Mesendoderm (in vitro differentiated cells): ENCODE results near the gene CNOT4.

Experiments
- DNase-seq: peaks from one replicate; pipeline ENCODE4 v3.0.0; 2013
- H2AK5ac ChIP-seq: 2 replicates; pipeline ENCODE4 v1.6.1; 2013; ENCODE audit warnings: low read length, inconsistent platforms
- H2BK120ac ChIP-seq: 2 replicates; pipeline ENCODE4 v1.6.1; 2013; ENCODE audit warnings: low read depth, mild to moderate bottlenecking, low read length, moderate library complexity, mixed read lengths
- H2BK15ac ChIP-seq: replicated peaks from 2 replicates; pipeline ENCODE4 v1.6.1; 2013; ENCODE audit warnings: low read depth, mild to moderate bottlenecking, moderate library complexity
- H2BK5ac ChIP-seq: 2 replicates; pipeline ENCODE4 v1.6.1; 2013; ENCODE audit warnings: low read length, inconsistent platforms
- H3K18ac ChIP-seq: 2 replicates; pipeline ENCODE4 v1.6.1; 2013; ENCODE audit warnings: mild to moderate bottlenecking, low read length, mixed read lengths
- H3K23ac ChIP-seq: one replicate; pipeline ENCODE4 v1.6.1; 2013; ENCODE audit warnings: low read length
- H3K27ac ChIP-seq: 2 replicates; pipeline ENCODE4 v1.5.1; 2013; ENCODE audit warnings: low read depth, mild to moderate bottlenecking, inconsistent platforms, low read length, moderate library complexity
- H3K27me3 ChIP-seq: 2 replicates; pipeline ENCODE4 v1.6.1; 2013; ENCODE audit warnings: low read length, control low read depth, mild to moderate bottlenecking, inconsistent platforms; ENCODE audit not compliant: insufficient read depth, poor library complexity
- H3K36me3 ChIP-seq: 2 replicates; pipeline ENCODE4 v1.6.1; 2013; ENCODE audit warnings: low read length, inconsistent platforms; ENCODE audit not compliant: control insufficient read depth, insufficient read depth
- H3K4ac ChIP-seq: one replicate; pipeline ENCODE4 v1.6.1; 2013; ENCODE audit warnings: low read depth, mild to moderate bottlenecking, low read length, moderate library complexity
- H3K4me1 ChIP-seq: 2 replicates; pipeline ENCODE4 v1.6.1; 2013; ENCODE audit warnings: low read depth, low read length, inconsistent platforms; ENCODE audit not compliant: control insufficient read depth
- H3K4me2 ChIP-seq: 2 replicates; pipeline ENCODE4 v1.6.1; 2013; ENCODE audit warnings: low read length
- H3K4me3 ChIP-seq: 2 replicates; pipeline ENCODE4 v1.5.1; 2013; ENCODE audit warnings: mild to moderate bottlenecking, low read length
- H3K56ac ChIP-seq: one replicate; pipeline ENCODE4 v1.6.1; 2013; ENCODE audit warnings: low read length
- H3K79me1 ChIP-seq: 2 replicates; pipeline ENCODE4 v1.6.1; 2013; ENCODE audit warnings: low read length, inconsistent platforms
- H3K79me2 ChIP-seq: 2 replicates; pipeline ENCODE4 v1.6.1; 2013; ENCODE audit warnings: mild to moderate bottlenecking, low read length; ENCODE audit not compliant: control insufficient read depth, insufficient read depth
- H3K9ac ChIP-seq: 2 replicates; pipeline ENCODE4 v1.6.1; 2013; ENCODE audit warnings: low read length, inconsistent platforms
- H4K5ac ChIP-seq: one replicate; pipeline ENCODE4 v1.6.1; 2013; ENCODE audit warnings: low read length
- H4K8ac ChIP-seq: one replicate; pipeline ENCODE4 v1.6.1; 2013; ENCODE audit warnings: low read depth, mild to moderate bottlenecking, control low read depth, low read length, moderate library complexity
- WGBS: extraction: QIAGEN DNeasy Blood & Tissue Kit; methylation state at CpG from one replicate; pipeline ENCODE4 v1.1.7; 2013; ENCODE audit warnings: low lambda C conversion rate, missing lambda C conversion rate; ENCODE audit not compliant: insufficient coverage; ENCODE audit errors: extremely low coverage; 5-methylcytosine and 5-hydroxymethylcytosine counted together

Gene CNOT4

DNA sequence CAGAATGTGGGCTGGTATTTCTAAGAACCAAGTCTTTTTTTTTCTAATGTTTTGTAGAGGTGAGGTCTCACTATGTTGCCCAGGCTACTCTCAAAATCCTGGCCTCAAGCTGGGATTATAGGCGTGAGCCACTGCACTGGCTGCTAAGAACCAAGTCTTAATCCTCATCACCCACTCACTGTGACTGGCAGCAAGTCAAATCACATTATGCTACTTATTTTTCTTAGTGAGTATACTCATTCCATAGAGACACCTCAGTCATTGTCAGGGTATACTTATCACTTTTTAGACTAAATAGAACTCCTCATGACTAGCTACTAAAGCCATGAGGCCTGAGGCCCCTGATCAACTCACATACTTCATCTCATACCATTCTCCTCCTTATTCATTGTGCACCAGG is 160.2 kb downstream of the CNOT4 start:
- H2AK5ac ChIP-seq = no peak overlapping the region
- H3K4me3 ChIP-seq = no peak overlapping the region
- H3K4ac ChIP-seq = no peak overlapping the region
- H3K4me2 ChIP-seq = no peak overlapping the region
- H2BK15ac ChIP-seq = no peak overlapping the region
- H4K8ac ChIP-seq = no peak overlapping the region
- no CpG with 5 or more reads among the region's 1 CpG for WGBS
- H2BK120ac ChIP-seq = no peak overlapping the region
- no peak overlapping the region for H3K18ac ChIP-seq
- no peak overlapping the region for H3K56ac ChIP-seq
- H3K4me1 ChIP-seq = no peaks in the 10 kb centered on the region
- H3K23ac ChIP-seq = no peak overlapping the region
- H3K27ac ChIP-seq = no peak overlapping the region
- no peaks in the 10 kb centered on the region for H3K79me1 ChIP-seq
- H3K9ac ChIP-seq = no peak overlapping the region
- no peak for DNase-seq
- no peaks in the 10 kb centered on the region for H3K36me3 ChIP-seq
- no peaks in the 10 kb centered on the region for H3K79me2 ChIP-seq
- H2BK5ac ChIP-seq = no peak overlapping the region
- H3K27me3 ChIP-seq = no peaks in the 10 kb centered on the region
- H4K5ac ChIP-seq = no peak overlapping the region

- H2BK15ac ChIP-seq = no peak overlapping the region
- H3K27ac ChIP-seq = no peak overlapping the region
- H3K4me2 ChIP-seq = no peak overlapping the region
- H2AK5ac ChIP-seq = no peak overlapping the region
- no peaks in the 10 kb centered on the region for H3K4me1 ChIP-seq
- H3K36me3 ChIP-seq = no peaks in the 10 kb centered on the region
- no peak overlapping the region for H3K4me3 ChIP-seq
- H3K23ac ChIP-seq = no peak overlapping the region
- no peak overlapping the region for H3K9ac ChIP-seq
- H3K27me3 ChIP-seq = no peaks in the 10 kb centered on the region
- H3K56ac ChIP-seq = no peak overlapping the region
- no peak for DNase-seq
- H4K5ac ChIP-seq = no peak overlapping the region
- no peak overlapping the region for H2BK120ac ChIP-seq
- no peak overlapping the region for H3K18ac ChIP-seq
- H2BK5ac ChIP-seq = no peak overlapping the region
- no peak overlapping the region for H3K4ac ChIP-seq
- H3K79me1 ChIP-seq = no peaks in the 10 kb centered on the region
- no peaks in the 10 kb centered on the region for H3K79me2 ChIP-seq
- no peak overlapping the region for H4K8ac ChIP-seq
These were observed 161.4 kb downstream of the CNOT4 start for GRCh38 chr7:135348493-135348892.

- H3K4ac ChIP-seq = no peak overlapping the region
- H2BK120ac ChIP-seq = no peak overlapping the region
- no peak overlapping the region for H3K23ac ChIP-seq
- H4K8ac ChIP-seq = no peak overlapping the region
- no CpG with 5 or more reads among the region's 2 CpGs for WGBS
- H3K4me1 ChIP-seq = no peaks in the 10 kb centered on the region
- H3K79me1 ChIP-seq = no peaks in the 10 kb centered on the region
- no peak overlapping the region for H3K27ac ChIP-seq
- no peak overlapping the region for H3K4me2 ChIP-seq
- H3K9ac ChIP-seq = no peak overlapping the region
- H2BK15ac ChIP-seq = no peak overlapping the region
- H3K79me2 ChIP-seq = no peaks in the 10 kb centered on the region
- no peaks in the 10 kb centered on the region for H3K36me3 ChIP-seq
- no peak overlapping the region for H2BK5ac ChIP-seq
- no peak for DNase-seq
- no peak overlapping the region for H3K56ac ChIP-seq
- H3K4me3 ChIP-seq = no peak overlapping the region
- H3K27me3 ChIP-seq = no peaks in the 10 kb centered on the region
- H4K5ac ChIP-seq = no peak overlapping the region
- no peak overlapping the region for H2AK5ac ChIP-seq
- H3K18ac ChIP-seq = no peak overlapping the region
These were observed 166.5 kb downstream of the CNOT4 start for GRCh38 chr7:135343361-135343760.

- H3K4me2 ChIP-seq = no peak overlapping the region
- no peak overlapping the region for H2BK5ac ChIP-seq
- no peak overlapping the region for H3K27ac ChIP-seq
- no peak overlapping the region for H2BK120ac ChIP-seq
- H3K4me1 ChIP-seq = no peaks in the 10 kb centered on the region
- no peak overlapping the region for H3K56ac ChIP-seq
- H3K4ac ChIP-seq = no peak overlapping the region
- no peak overlapping the region for H3K4me3 ChIP-seq
- no peak overlapping the region for H2BK15ac ChIP-seq
- no peak overlapping the region for H3K23ac ChIP-seq
- no peak for DNase-seq
- H3K18ac ChIP-seq = no peak overlapping the region
- no peaks in the 10 kb centered on the region for H3K79me2 ChIP-seq
- H3K36me3 ChIP-seq = no peaks in the 10 kb centered on the region
- no peak overlapping the region for H4K8ac ChIP-seq
- H3K79me1 ChIP-seq = no peaks in the 10 kb centered on the region
- no peak overlapping the region for H3K9ac ChIP-seq
- H3K27me3 ChIP-seq = no peaks in the 10 kb centered on the region
- H2AK5ac ChIP-seq = no peak overlapping the region
- no peak overlapping the region for H4K5ac ChIP-seq
- no CpG with 5 or more reads among the region's 10 CpGs for WGBS
These were observed 167.0 kb downstream of the CNOT4 start for GRCh38 chr7:135342887-135343286.

DNA sequence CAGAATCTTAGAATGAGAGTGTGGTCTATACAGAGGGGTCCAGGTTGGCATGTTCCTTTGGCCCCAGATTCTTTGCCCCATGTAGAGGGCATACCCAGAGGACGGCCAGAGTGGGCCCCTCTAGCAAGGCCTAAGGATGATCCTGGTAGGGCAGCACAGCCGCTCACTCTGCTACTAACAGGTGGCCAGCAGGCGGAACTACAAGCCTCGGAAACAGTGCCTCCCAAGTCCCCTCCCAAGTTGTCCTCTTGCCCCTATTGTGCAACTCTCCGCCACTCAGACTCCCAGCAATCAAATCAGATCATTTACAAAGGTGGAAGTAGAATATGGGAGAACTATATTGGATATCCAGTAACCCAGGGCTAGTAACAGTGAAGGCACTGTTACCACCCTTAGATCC is 168.9 kb downstream of the CNOT4 start:
- no peak overlapping the region for H3K4me3 ChIP-seq
- no peak overlapping the region for H2BK120ac ChIP-seq
- no peak overlapping the region for H3K4me2 ChIP-seq
- H2BK5ac ChIP-seq = no peak overlapping the region
- H3K79me1 ChIP-seq = no peaks in the 10 kb centered on the region
- H3K56ac ChIP-seq = no peak overlapping the region
- no peak overlapping the region for H3K18ac ChIP-seq
- no peak overlapping the region for H3K4ac ChIP-seq
- H3K4me1 ChIP-seq = no peaks in the 10 kb centered on the region
- no peak overlapping the region for H3K9ac ChIP-seq
- no peak overlapping the region for H2BK15ac ChIP-seq
- no peak overlapping the region for H3K27ac ChIP-seq
- H3K27me3 ChIP-seq = no peaks in the 10 kb centered on the region
- no peak overlapping the region for H4K8ac ChIP-seq
- no peak overlapping the region for H2AK5ac ChIP-seq
- no CpG with 5 or more reads among the region's 5 CpGs for WGBS
- no peaks in the 10 kb centered on the region for H3K36me3 ChIP-seq
- H3K23ac ChIP-seq = no peak overlapping the region
- H3K79me2 ChIP-seq = no peaks in the 10 kb centered on the region
- no peak overlapping the region for H4K5ac ChIP-seq
- DNase-seq = peak; percentile 16

DNA sequence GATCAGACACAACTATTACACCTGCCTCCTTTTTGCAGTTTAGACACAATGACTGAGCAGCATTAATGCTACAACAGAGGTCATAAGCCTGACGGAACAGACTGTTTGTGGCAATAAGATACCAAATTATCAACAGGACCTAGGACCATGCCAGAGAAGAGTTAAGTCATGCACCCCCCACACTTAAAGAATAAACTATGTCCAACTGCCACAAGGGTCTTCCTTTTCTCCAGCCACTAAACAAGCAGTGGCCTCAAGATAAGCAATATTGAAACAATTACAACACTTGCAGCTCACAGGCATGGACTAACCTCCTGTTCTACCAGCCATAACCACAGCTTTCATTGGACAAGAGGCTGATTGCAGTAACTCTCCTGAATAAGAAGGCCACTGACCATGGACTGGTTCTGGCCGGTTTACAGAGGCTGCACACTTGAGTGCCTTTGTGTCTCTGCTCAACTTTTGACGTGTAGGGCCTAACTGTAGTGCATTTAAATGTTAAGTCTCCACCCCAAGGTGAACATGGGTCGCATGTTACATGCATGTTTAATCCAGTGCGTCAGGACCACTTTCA is 171.8 kb downstream of the CNOT4 start:
- H3K27ac ChIP-seq = no peak overlapping the region

More for the DNA sequence above, 171.8 kb downstream of the CNOT4 start:
- no peak overlapping the region for H2BK15ac ChIP-seq
- no peak overlapping the region for H2BK120ac ChIP-seq
- no peaks in the 10 kb centered on the region for H3K79me2 ChIP-seq
- no peak overlapping the region for H4K8ac ChIP-seq
- H3K4me2 ChIP-seq = no peak overlapping the region
- no peak overlapping the region for H4K5ac ChIP-seq
- H3K56ac ChIP-seq = no peak overlapping the region
- H3K4me3 ChIP-seq = no peak overlapping the region
- no peak overlapping the region for H3K18ac ChIP-seq
- no peak overlapping the region for H3K23ac ChIP-seq
- no peak overlapping the region for H2BK5ac ChIP-seq
- H3K4ac ChIP-seq = no peak overlapping the region
- no peaks in the 10 kb centered on the region for H3K4me1 ChIP-seq
- H3K9ac ChIP-seq = no peak overlapping the region
- WGBS = no CpG with 5 or more reads among the region's 5 CpGs
- no peaks in the 10 kb centered on the region for H3K36me3 ChIP-seq
- H2AK5ac ChIP-seq = no peak overlapping the region
- no peaks in the 10 kb centered on the region for H3K79me1 ChIP-seq
- no peaks in the 10 kb centered on the region for H3K27me3 ChIP-seq
- DNase-seq = no peak
